HG02588 (cell line): ENCODE data around the gene APC.
A peak's percentile ranks its signal among the peaks of the same experiment; 100 is the strongest.
"Not testable (repeated sequence)": the region's sequence is repeated elsewhere in the genome, so short reads cannot be mapped to it uniquely, and the experiment has no call there.

Experiments
- ATAC-seq: cut with Tn5 transposase; IDR thresholded peaks from one replicate; pipeline ENCODE4 v1.9.1; 2021; ENCODE audit warnings: mild to moderate bottlenecking, moderate library complexity; ENCODE audit not compliant: unreplicated experiment

Gene APC

DNA sequence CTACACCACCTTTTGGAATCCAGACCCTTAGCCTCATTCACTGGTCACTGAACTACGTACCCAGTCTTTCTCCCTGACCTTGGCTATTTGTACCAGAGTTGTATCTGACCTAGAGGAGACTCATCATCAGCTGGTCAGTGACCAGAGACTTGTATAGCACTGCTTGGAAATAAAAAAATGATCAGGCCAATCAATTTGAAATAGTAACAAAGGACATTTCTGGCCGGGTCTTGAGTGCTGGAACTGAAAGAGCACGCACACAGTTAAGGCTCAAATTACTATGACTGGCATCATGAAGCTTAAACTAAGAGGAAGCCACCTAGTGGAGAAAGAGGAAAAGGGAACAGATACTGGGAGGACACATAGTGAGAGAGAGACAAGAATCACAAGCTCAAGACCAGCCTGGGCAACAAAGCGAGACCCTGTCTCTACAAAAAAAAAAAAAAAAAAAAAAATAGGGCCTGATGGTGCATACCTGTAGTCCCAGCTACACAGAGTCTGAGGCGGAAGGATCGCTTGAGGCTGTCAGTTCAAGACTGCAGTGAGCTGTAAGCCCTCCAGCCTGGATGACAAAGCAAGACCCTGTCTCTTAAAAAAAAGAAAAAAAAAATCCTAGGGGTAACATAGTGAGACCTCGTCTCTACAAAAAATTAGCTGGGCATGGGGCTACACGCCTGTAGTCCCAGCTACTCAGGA lies 110.6 kb downstream of the APC start:
- ATAC-seq = peak; percentile 99

- ATAC-seq = no peak
Measured at GRCh38 chr5:112849912-112850311, 112.2 kb downstream of the APC start.

- ATAC-seq = no peak
Measured at GRCh38 chr5:112854651-112855050, 117.0 kb downstream of the APC start.

DNA sequence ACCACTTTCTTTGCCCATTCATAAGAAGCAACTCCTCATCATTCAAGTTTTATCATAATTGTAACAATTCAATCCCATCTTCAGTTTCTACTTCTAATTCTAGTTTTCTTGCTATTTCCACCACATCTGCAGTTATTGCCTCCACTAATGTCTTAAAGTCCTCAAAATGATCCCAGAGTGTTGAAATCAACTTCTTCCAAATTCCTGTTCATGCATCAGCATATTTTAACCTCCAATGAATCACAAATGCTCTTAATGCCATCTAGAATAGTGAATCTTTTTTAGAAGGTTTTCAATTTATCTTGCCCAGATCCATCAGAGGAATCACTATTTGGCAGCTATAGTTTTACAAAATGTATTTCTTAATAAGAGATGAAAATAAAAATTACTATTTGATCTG lies 120.2 kb downstream of the APC start:
- ATAC-seq = no peak

GRCh38 chr5:112860571-112860928 lies 122.9 kb downstream of the APC start:
- not testable (repeated sequence) for ATAC-seq

- peak; percentile 98 for ATAC-seq
Measured at GRCh38 chr5:112860929-112861637, 123.4 kb downstream of the APC start, which contains the start of gene SRP19. Gene SRP19, plus strand, starts transcription at chr5:112861287. Its CDS starts 90 bp downstream, at chr5:112861377.

GRCh38 chr5:112861638-112861985 lies 123.9 kb downstream of the APC start:
- no peak for ATAC-seq

- ATAC-seq = no peak
Measured at GRCh38 chr5:112862085-112862484, 124.4 kb downstream of the APC start.

GRCh38 chr5:112863549-112863948 lies 125.9 kb downstream of the APC start:
- no peak for ATAC-seq

- ATAC-seq = no peak
Measured at GRCh38 chr5:112865128-112865527, 127.4 kb downstream of the APC start.

- ATAC-seq = no peak
Measured at GRCh38 chr5:112866739-112867138, 129.1 kb downstream of the APC start.

DNA sequence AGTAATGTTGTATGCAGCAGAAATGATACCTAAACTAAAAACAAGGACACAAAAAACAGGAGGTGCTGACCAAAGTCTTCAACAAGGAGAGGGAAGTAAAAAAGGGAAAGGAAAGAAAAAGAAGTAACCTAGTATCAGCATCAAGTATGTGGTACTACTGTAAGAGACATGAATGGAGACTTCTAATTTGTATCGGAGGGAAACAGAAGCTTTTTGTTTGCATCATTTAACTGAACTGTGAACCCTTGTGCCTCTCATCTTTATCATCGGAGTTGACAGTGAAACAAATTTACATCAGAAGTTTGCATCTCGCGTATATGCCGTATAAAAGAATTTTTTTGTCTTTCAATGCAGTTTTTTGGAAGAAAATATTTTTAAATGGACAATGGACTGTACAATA lies 129.7 kb downstream of the APC start:
- ATAC-seq = no peak

DNA sequence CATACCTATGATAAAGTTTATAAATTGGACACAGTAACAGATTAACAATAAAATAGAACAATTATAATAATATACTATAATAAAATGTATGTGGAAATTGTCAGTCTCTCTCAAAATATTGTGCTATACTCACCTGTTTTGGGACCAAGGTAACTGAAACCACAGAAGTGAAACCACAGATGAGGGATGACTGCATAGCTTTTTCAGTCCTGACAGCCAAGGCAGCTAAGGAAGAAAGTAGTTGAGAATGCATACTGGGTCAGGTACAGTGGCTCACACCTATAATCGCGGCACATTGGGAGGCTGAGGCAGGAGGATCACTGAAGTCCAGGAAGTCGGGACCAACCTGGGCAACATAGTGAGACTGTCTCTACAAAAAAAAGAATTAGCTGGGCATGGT lies 132.3 kb downstream of the APC start:
- ATAC-seq = peak; percentile 72

GRCh38 chr5:112870966-112871365 lies 133.3 kb downstream of the APC start:
- ATAC-seq = no peak

DNA sequence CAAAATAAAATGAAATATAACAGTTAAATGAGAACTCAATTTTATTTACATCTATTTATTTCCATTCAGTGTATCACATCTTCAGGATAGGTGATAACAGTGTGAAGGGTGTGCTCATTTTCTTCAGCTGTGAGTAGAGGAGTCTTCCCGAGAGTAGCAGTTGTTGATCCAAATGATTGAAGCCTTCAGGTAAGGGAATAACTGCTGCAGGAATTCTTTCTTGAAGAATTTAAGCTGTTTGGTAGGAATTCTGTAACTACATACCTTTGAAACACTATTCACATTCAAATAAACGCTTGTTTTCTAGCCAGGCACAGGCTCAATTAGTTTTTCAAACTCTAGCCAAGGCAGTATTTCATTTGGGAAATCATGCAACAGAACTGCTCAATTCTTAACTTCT lies 138.7 kb downstream of the APC start:
- no peak for ATAC-seq

DNA sequence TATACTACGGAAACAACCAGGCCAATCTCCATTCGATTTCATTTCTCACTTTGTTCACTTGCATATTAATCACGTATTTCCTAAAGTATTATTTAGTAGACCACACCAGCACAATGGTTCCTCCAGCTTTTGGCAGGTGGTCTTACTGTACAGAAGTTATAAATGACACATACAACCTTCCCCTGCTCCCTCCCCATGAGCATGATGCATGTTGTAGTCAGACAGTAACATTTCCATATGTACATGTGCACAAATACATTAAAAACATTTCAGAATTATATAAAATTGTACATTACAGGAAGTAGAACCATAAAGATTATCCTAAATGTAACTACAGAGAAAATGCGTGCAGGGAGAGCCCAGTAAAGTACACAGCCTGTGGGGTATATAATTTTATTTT lies 140.4 kb downstream of the APC start:
- no peak for ATAC-seq

- ATAC-seq = peak; percentile 52
Measured at GRCh38 chr5:112878760-112879159, 141.1 kb downstream of the APC start.

DNA sequence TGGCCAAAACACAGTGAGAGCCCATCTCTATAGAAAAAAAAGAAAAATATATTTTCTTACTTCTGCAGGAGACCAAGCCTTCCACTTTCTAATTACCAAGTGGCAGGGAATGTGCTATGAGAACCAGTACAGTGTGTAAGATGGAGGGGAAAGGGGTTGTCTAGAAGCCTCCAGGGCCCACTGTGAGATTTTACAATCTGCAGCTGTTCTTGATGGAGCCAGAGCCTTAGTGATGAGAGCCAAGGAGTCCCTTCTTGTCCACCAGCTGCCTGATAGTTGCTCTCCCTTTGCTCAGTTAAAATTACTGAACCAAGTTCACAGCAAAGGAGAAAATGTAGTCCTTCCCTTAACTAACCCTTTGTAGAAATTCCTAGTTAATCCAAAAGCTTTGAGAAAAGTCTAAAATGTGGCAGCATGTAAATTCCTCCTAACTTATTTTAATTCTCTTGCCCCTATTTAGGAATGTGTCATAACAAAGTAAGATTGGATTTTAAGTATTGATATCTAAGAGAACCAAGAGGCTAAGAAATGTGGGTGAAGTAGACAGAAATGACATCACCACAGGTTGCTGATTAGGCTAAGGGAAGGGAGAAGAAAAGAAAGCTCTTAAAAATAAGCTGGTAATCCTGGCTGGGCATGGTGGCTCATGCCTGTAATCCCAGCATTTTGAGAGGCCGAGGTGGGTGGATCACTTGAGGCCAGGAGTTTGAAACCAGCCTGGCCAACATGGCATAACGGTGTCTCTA lies 142.7 kb downstream of the APC start:
- ATAC-seq = no peak

DNA sequence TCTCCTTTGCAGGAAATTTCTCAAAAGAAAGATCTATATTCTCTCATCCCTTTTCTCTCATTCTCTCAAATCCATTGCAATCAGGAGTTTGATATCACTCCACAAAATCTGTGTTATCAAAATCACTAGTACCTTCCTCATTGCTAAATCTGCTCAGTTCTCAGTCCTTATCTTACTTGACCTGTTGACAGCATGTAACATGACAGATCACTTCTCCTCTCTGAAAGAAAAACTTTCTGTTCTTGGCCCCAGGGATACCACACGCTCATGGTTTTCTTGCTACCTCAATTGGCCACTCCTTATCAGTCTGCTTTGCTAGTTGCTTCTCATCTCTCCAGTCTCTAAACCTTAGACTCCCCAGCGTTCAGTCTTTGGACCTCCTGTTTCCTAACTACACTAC lies 145.5 kb downstream of the APC start:
- ATAC-seq = no peak

- ATAC-seq = no peak
Measured at GRCh38 chr5:112885001-112885400, 147.3 kb downstream of the APC start.

DNA sequence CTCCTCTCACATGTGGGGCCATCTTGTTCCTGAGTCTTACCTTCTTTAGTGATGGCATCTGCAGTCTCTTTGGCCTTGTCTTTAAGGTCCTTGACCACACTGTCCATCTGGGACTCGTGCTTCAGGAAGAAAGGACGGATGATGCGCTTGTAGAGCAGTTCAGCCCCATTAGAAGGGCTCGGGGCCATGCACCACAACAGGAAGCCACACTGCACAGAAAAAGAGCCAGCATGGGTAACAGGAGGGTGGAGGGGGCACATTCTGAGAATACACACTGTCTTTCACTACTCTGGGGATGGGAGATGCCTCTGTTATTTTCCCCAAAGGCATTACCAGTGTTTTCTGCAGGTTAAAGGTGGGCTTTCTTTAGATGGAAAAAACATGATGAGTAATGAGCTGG lies 149.3 kb downstream of the APC start:
- ATAC-seq = no peak

DNA sequence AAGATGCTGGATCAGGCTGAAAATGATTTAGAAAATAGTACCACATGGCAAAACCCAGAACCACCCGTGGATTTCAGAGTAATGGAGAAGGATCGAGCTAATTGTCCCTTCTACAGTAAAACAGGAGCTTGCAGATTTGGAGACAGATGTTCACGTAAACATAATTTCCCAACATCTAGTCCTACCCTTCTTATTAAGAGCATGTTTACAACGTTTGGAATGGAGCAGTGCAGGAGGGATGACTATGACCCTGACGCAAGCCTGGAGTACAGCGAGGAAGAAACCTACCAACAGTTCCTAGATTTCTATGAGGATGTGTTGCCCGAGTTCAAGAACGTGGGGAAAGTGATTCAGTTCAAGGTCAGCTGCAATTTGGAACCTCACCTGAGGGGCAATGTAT lies 154.4 kb downstream of the APC start:
- ATAC-seq = not testable (repeated sequence)
